Smooth muscle cell (in vitro differentiated cells): ENCODE measurements around the gene KLF16. TPM values are rescaled to one million over a fixed set of nuclear protein-coding genes. Genes with fewer than 3 reads are reported as not detected.

Experiments used
- DNase-seq: peaks from one replicate; lab custom pipeline; 2025; ENCODE audit not compliant: unreplicated experiment; lab: John Stamatoyannopoulos, UW
- H2AFZ ChIP-seq: fragments of 200-600 bp; sonication (generic); 2 replicates; pipeline ENCODE4 v1.6.0; 2016; ENCODE audit warnings: antibody characterized with exemption, low read depth, mild to moderate bottlenecking
- H3F3A ChIP-seq: fragments of 200-600 bp; sonication (generic); 2 replicates; pipeline ENCODE4 v1.6.0; 2017; ENCODE audit warnings: antibody characterized with exemption, low read depth
- H3K27ac ChIP-seq: fragments of 200-600 bp; sonication (generic); 2 replicates; pipeline ENCODE4 v1.5.1; 2016; ENCODE audit warnings: low read depth, mild to moderate bottlenecking
- H3K27me3 ChIP-seq: fragments of 200-600 bp; sonication (generic); 2 replicates; pipeline ENCODE4 v1.6.1; 2016; ENCODE audit warnings: low read depth, mild to moderate bottlenecking
- H3K36me3 ChIP-seq: fragments of 200-600 bp; sonication (generic); 2 replicates; pipeline ENCODE4 v1.5.1; 2016; ENCODE audit warnings: low read depth
- H3K4me1 ChIP-seq: fragments of 200-600 bp; sonication (generic); 2 replicates; pipeline ENCODE4 v1.5.1; 2016; ENCODE audit warnings: low read depth
- H3K4me2 ChIP-seq: fragments of 200-600 bp; sonication (generic); 2 replicates; pipeline ENCODE4 v1.6.0; 2016; ENCODE audit warnings: mild to moderate bottlenecking
- H3K4me3 ChIP-seq: fragments of 200-600 bp; sonication (generic); 2 replicates; pipeline ENCODE4 v1.5.1; 2016; ENCODE audit warnings: mild to moderate bottlenecking
- H3K79me2 ChIP-seq: fragments of 200-600 bp; sonication (generic); 2 replicates; pipeline ENCODE4 v1.6.0; 2016; ENCODE audit warnings: low read depth, mild to moderate bottlenecking
- H3K9ac ChIP-seq: fragments of 200-600 bp; sonication (generic); 2 replicates; pipeline ENCODE4 v1.6.0; 2016; ENCODE audit warnings: low read depth
- H3K9me3 ChIP-seq: fragments of 200-600 bp; sonication (generic); replicated peaks from 2 replicates; pipeline ENCODE4 v1.5.1; 2016; ENCODE audit warnings: low read depth
- H4K20me1 ChIP-seq: fragments of 200-600 bp; sonication (generic); 2 replicates; pipeline ENCODE4 v1.6.0; 2016; ENCODE audit warnings: low read depth
- WGBS: methylation state at CpG from one replicate; pipeline ENCODE4 v1.1.7; 2016; ENCODE audit warnings: low lambda C conversion rate; 5-methylcytosine and 5-hydroxymethylcytosine counted together
- polyA plus RNA-seq: library from polyadenylated mRNA; unstranded; fragments of >200 nt; fragmentation: Nextera tagmentation; extraction: Ambion mirVana; gene quantifications from 2 replicates; pipeline ENCODE4 v1.2.1, GENCODE V29; 2016
- total RNA-seq: library from RNA; depleted of rRNA; stranded (reverse); fragments of >200 nt; gene quantifications from 2 replicates; pipeline ENCODE4 v1.2.3, GENCODE V29; 2014
- TF ChIP-seq, protein P1 (sequence below): fragments of 200-600 bp; sonication (generic); IDR thresholded peaks from 2 replicates; pipeline ENCODE4 v1.5.1; 2017; ENCODE audit warnings: borderline replicate concordance, mild to moderate bottlenecking, antibody characterized with exemption; ENCODE audit not compliant: insufficient read depth, poor library complexity, severe bottlenecking

The KLF16 gene
- total and polyA plus RNA-seq, 2 experiments from 2014 or later = 5.8 to 15.4 TPM

DNA sequence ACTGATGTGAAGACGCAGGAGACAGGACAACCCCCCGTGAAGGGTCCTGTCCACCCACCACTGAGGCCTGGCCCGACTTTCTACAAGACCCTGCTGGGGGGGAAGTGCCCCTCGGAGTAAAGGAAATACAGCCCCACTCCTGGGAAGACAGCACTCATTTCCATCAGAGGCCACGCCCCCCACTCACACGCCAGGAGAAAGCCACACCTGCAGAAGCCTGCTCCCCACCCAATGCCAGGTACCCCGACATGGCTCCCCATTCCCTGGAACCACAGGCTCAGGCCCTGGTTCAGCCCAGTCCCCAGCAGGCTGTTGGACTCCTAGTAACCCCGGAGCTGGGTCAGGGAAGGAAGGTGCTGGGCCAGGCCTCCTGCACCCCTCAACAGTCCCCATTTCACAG, 40.4 kb downstream of the KLF16 start:
- DNase-seq = no peak
- H3K36me3 ChIP-seq = no peaks in the 10 kb centered on the region
- H3K9me3 ChIP-seq = no peaks in the 10 kb centered on the region
- H3K4me2 ChIP-seq = no peak overlapping the region
- no peak overlapping the region for H2AFZ ChIP-seq
- H3F3A ChIP-seq = no peaks in the 10 kb centered on the region
- no peaks in the 10 kb centered on the region for H3K79me2 ChIP-seq
- H3K4me3 ChIP-seq = no peak overlapping the region
- no peak overlapping the region for H3K27ac ChIP-seq
- no peaks in the 10 kb centered on the region for H3K4me1 ChIP-seq
- H4K20me1 ChIP-seq = peaks cover 23% of the 10 kb centered on the region
- TF ChIP-seq, protein P1, sequence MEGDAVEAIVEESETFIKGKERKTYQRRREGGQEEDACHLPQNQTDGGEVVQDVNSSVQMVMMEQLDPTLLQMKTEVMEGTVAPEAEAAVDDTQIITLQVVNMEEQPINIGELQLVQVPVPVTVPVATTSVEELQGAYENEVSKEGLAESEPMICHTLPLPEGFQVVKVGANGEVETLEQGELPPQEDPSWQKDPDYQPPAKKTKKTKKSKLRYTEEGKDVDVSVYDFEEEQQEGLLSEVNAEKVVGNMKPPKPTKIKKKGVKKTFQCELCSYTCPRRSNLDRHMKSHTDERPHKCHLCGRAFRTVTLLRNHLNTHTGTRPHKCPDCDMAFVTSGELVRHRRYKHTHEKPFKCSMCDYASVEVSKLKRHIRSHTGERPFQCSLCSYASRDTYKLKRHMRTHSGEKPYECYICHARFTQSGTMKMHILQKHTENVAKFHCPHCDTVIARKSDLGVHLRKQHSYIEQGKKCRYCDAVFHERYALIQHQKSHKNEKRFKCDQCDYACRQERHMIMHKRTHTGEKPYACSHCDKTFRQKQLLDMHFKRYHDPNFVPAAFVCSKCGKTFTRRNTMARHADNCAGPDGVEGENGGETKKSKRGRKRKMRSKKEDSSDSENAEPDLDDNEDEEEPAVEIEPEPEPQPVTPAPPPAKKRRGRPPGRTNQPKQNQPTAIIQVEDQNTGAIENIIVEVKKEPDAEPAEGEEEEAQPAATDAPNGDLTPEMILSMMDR = no peak
- no peak overlapping the region for H3K9ac ChIP-seq
- no peaks in the 10 kb centered on the region for H3K27me3 ChIP-seq
- 97% methylated on average over 8 of the region's 8 CpGs for WGBS

DNA sequence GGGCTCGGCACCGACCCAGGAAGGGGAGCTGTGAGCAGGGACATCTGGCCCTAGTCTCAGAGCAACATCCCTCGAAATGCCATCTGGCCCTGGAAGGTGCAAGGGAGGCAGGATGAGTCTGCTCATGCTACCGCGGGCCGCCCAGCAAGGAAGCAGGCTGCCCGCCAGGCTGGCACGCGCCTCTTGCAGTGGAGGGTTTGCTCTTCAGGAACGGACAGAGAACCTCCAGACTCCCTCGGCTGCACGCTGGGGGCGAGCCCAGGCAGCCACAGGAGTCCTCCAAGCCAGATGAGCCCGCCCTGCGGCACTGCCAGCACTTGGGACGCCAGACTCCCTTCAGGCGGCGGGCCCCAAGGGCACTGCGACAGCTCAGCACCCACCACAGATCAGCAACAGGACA, 41.2 kb downstream of the KLF16 start:
- no peaks in the 10 kb centered on the region for H3K36me3 ChIP-seq
- WGBS = 98% methylated on average over 16 of the region's 19 CpGs

DNA sequence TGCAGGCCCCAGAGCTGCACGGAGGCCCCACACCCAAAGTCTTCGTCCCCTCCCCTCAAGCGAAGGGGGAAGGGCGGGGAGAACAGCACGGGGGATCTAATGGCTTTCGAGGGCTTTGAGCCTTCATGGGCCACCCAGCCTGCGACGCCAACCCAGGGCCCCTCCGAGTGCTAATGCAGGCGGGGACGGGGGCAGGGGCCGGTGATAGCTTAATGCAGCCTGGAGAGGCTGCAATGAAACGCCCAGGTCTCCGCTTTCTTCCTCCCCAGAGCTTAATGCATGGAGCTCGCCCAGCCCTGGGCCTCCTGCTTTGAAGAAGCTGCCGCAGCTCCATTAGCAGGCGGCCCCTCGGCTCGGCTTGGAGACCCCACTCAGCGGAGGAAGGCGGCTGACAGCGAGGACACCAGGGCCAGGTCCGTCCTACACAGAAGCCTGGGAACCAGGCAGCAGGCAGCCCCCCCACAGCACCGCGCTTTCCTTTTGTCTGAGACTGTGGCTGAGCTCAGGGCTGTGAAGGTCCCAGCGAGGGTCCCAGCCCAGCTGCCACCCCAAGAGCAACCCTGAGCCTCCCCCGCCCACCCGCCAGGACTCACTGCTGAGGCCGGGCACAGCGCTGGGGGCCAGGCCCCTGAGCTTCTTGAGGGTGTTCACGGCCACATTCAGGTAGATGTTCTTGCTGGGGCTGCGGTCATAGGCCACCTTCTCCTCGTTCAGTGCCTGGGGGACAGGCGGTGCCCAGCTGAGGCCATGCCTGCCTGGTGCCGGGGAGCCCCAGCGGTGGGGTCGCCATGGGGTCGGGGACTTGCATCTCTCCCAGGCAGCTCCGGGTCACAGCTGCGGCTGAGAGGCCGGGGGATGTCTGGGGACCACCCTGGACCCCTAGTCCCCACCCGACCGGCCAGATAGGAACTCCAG, 43.8 kb downstream of the KLF16 start:
- TF ChIP-seq, protein P1 = no peak
- Histone ChIP-seq H2AFZ (no peak overlapping the region), H3K4me2 (no peak overlapping the region), H3K36me3 (no peaks in the 10 kb centered on the region), H3K27ac (no peak overlapping the region), H3K9me3 (no peaks in the 10 kb centered on the region), H3K4me1 (no peaks in the 10 kb centered on the region), H3K4me3 (no peak overlapping the region), H3K27me3 (no peaks in the 10 kb centered on the region), H4K20me1 (no peaks in the 10 kb centered on the region), H3K9ac (no peak overlapping the region), H3K79me2 (no peaks in the 10 kb centered on the region), H3F3A (no peaks in the 10 kb centered on the region)
- no peak for DNase-seq
- WGBS = 93% methylated on average over 41 of the region's 43 CpGs

More for the DNA sequence above, 41.2 kb downstream of the KLF16 start:
- Histone ChIP-seq H4K20me1 (peaks cover 16% of the 10 kb centered on the region), H3K4me1 (no peaks in the 10 kb centered on the region), H2AFZ (no peak overlapping the region), H3K27ac (no peak overlapping the region), H3K9ac (no peak overlapping the region), H3F3A (no peaks in the 10 kb centered on the region), H3K4me3 (no peak overlapping the region), H3K27me3 (no peaks in the 10 kb centered on the region), H3K4me2 (no peak overlapping the region), H3K79me2 (no peaks in the 10 kb centered on the region), H3K9me3 (no peaks in the 10 kb centered on the region)
- no peak for DNase-seq
- TF ChIP-seq, protein P1 = no peak
